ENCODE results near the gene MAP4.

MAP4 gene

GRCh38 chr3:47961815-47962606 lies 54.2 kb downstream of the MAP4 start:
- no peak for DNase-seq (ENCODE audit: low spot score)

GRCh38 chr3:47961036-47961435 lies 55.2 kb downstream of the MAP4 start:
- DNase-seq (ENCODE audit: low spot score), result no peak

GRCh38 chr3:47956521-47956920 lies 59.7 kb downstream of the MAP4 start:
- DNase-seq (ENCODE audit: low spot score), result no peak

- DNase-seq (ENCODE audit: low spot score), result no peak
Measured at GRCh38 chr3:47954567-47954966, 61.6 kb downstream of the MAP4 start.

GRCh38 chr3:47950453-47951169 lies 65.6 kb downstream of the MAP4 start:
- no peak for DNase-seq (ENCODE audit: low spot score)

- no peak for DNase-seq (ENCODE audit: low spot score)
Measured at GRCh38 chr3:47949979-47950378, 66.2 kb downstream of the MAP4 start.

GRCh38 chr3:47940232-47940631 lies 76.0 kb downstream of the MAP4 start:
- DNase-seq (ENCODE audit: low spot score), result no peak

GRCh38 chr3:47932421-47932820 lies 83.8 kb downstream of the MAP4 start:
- DNase-seq (ENCODE audit: low spot score), result no peak

GRCh38 chr3:47930979-47931378 lies 85.2 kb downstream of the MAP4 start:
- no peak for DNase-seq (ENCODE audit: low spot score)

- DNase-seq (ENCODE audit: low spot score), result no peak
Measured at GRCh38 chr3:47916696-47917095, 99.5 kb downstream of the MAP4 start.

GRCh38 chr3:47916201-47916600 lies 100.0 kb downstream of the MAP4 start:
- no peak for DNase-seq (ENCODE audit: low spot score)

GRCh38 chr3:47912006-47912504 lies 104.2 kb downstream of the MAP4 start:
- no peak for DNase-seq (ENCODE audit: low spot score)

- no peak for DNase-seq (ENCODE audit: low spot score)
Measured at GRCh38 chr3:47910777-47911440, 105.3 kb downstream of the MAP4 start.

- DNase-seq (ENCODE audit: low spot score), result no peak
Measured at GRCh38 chr3:47910233-47910632, 106.0 kb downstream of the MAP4 start.

GRCh38 chr3:47909607-47910006 lies 106.6 kb downstream of the MAP4 start:
- no peak for DNase-seq (ENCODE audit: low spot score)

GRCh38 chr3:47908744-47909143 lies 107.5 kb downstream of the MAP4 start:
- no peak for DNase-seq (ENCODE audit: low spot score)

- no peak for DNase-seq (ENCODE audit: low spot score)
Measured at GRCh38 chr3:47907784-47908183, 108.4 kb downstream of the MAP4 start.

- DNase-seq (ENCODE audit: low spot score), result no peak
Measured at GRCh38 chr3:47902746-47903145, 113.5 kb downstream of the MAP4 start.

GRCh38 chr3:47901280-47901833 lies 114.9 kb downstream of the MAP4 start:
- no peak for DNase-seq (ENCODE audit: low spot score)

GRCh38 chr3:47899495-47900108 lies 116.6 kb downstream of the MAP4 start:
- no peak for DNase-seq (ENCODE audit: low spot score)

GRCh38 chr3:47897954-47898353 lies 118.3 kb downstream of the MAP4 start:
- no peak for DNase-seq (ENCODE audit: low spot score)

- DNase-seq (ENCODE audit: low spot score), result no peak
Measured at GRCh38 chr3:47896736-47897135, 119.5 kb downstream of the MAP4 start.
